Measurements from ENCODE around the gene CIPC.

Gene CIPC

DNA sequence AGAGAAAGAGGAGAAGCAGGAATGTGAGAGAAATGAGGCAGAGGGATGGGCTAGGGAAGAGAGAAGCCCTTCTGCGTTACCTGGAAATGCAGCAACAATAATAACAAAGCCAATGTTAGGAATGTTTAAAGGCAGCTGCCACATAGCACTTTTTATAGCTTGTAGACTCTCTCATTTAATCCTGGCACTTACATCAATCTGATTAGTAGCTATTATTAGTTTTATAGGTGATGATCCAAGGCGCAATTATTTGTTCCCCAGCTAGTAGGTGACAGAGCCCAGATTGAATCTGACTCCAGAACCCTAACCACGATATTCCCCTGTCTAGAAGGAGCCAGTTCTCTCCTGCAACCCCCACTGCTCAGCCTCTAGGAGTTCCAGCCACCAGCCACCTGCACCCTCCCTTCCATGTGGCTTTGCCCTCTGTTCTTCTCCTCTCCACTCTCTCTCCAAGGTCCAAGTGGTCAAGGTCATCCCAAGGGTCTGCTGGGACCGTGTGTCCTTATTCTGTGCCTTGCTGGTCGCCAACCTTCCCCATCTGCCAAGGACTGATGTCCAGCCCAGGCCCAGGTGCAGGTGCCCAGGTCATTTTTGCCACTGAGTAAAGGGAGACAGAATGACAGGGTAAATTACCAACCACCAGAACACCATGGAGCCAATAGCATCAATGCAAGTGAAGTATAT is 29.4 kb upstream of the CIPC start:
- in situ Hi-C loops (cut with HindIII; ENCODE audit: low sequenced_read_pairs): no loop called here

DNA sequence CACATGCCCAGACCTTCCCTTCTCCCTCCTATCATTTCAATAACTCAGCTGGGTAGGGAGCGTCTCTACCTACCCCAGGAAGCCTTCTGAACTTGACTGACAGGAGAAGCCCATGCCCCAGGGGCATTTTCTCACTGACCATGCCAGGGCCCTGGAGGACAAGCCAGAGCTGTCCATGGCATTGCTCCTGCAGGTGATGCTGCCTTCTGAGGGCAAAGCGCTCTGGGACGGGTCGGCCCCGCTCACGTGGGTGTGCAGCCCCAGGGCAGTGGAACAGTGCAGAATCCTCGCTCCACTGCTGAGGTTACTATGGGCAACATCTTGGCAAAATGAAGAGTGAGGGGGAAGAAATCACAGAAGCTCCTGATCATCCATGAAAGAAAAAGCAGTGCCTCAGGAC is 28.5 kb upstream of the CIPC start:
- in situ Hi-C loops (cut with HindIII; ENCODE audit: low sequenced_read_pairs): no loop called here

DNA sequence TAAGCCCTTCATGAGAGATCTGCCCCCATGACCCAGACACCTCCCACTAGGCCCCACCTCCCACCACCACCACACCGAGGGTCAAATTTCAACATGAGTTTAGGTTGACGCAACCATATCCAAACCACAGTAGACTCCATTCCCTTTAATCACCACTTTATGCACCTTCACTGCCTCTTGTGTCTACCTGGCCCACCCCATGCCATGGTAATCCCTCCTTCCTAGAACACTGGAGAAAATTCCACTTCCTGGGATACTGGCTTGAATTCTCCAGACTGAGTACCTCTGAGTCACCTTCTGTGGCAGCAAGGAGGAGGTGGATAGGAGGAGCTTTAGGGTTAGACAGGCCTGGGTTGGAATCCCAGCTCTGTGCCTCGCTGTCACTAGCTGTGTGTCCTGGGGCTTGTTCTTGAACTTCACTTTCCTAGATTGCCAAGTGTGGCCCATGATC is 26.1 kb upstream of the CIPC start:
- in situ Hi-C loops (cut with HindIII; ENCODE audit: low sequenced_read_pairs): no loop called here

DNA sequence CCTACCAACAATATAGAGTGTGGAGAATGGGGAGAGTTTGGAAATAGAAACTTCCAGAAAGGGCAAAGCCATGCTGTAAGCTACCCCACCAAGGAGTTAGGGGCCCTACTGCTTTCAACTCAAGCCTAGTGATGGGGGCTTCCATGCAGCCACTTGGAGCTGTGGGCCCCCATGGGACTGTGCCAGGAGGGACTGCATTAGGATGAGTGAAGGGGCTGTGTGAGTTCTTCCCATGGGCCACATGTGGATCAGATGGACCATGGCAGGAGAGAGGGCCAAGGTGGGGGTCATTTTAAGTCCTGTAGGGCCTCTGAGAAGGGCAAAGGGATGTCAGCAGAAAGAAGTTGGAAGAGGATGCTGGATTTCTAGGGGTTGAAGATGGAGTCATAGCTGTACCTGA is 23.1 kb upstream of the CIPC start:
- in situ Hi-C loops (cut with HindIII; ENCODE audit: low sequenced_read_pairs): loop anchor here (5.0 kb wide), 2 partner anchors 52 to 193 kb away; no protein-coding TSS in a partner anchor

DNA sequence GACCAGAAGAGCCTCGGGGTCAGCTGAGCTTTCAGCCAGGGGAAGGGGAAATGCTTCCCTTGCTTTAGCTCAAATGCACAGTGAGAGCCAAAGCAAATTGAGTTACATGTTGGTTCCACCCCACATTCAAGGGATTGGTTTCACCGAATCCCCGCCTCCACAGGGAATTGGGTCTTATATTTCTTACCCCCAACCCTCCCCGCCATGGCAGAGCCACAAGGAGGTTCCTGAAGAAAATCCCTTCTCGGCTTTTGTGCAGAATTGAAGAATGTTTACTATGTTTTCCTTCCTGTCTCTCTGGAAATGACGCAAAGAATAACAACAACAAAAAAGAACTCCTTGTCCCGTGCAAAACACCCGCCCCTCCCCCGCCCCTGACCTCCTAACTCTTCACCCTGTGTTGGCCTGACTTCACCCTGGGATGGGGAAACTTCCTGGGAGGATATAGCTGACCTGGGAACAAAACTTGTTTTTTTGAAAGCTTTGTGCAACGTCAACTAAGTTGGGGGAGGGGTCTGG is 21.9 kb upstream of the CIPC start:
- in situ Hi-C loops (cut with HindIII; ENCODE audit: low sequenced_read_pairs): loop anchor here (5.0 kb wide), 2 partner anchors 51 to 194 kb away; no protein-coding TSS in a partner anchor

DNA sequence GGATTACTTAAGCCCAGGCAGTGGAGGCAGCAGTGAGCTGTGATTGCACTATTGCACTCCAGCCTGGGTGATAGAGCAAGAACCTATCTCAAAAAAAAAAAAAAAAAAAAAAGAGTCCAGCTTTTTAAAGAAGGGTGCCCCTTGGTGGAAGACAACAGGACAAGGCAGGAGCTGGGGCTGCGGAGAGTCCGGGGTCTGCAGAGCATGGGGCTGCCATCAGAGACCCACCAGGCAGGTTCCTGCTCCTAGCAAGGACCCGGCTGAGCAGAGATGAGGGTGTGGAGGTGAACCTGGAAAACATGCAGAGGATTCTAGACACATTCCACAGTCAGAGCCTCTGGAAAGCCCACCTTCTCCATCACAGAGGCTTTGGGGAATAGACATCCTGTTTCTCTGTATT is 21.0 kb upstream of the CIPC start:
- in situ Hi-C loops (cut with HindIII; ENCODE audit: low sequenced_read_pairs): loop anchor here (5.0 kb wide), 2 partner anchors 50 to 195 kb away; no protein-coding TSS in a partner anchor

DNA sequence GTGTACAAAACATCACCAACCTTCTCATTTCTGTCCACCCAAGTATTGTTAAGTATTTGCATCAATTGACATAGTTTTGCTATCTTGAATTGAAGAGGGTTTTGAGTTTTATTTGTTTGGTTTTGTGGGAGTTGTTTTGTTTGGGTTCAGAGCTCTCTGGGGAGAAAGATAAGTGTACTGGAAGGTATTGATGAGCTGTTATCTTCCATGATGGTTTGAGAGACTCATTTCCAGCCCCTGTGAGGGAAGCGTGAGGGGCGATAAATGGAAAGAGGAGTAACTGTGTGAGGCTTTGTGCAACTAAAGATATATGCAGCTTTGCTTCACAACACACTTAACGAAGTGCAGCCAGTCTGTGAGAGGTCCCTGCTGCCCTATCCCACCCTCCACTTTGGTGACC is 15.7 kb upstream of the CIPC start:
- in situ Hi-C loops (cut with HindIII; ENCODE audit: low sequenced_read_pairs): no loop called here

DNA sequence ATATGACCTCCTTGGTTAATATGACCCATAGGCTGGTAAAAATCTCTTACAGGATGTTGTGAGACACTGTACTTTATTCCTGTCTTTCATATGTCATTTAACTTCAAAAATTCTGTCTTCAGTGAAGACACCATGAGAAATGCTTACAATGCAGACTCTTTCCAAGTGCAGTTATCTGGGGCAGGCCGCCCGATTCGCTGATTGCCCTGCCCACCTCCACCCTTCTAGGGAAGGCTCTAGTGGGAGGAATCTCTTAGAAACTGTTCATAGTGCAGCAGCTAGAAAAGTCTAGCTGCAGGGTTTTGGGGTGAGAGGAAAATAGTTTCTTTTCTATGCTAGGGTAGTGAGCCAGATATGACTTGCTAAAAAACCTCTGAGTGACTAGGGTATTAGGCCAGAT is 15.0 kb upstream of the CIPC start:
- in situ Hi-C loops (cut with HindIII; ENCODE audit: low sequenced_read_pairs): no loop called here

DNA sequence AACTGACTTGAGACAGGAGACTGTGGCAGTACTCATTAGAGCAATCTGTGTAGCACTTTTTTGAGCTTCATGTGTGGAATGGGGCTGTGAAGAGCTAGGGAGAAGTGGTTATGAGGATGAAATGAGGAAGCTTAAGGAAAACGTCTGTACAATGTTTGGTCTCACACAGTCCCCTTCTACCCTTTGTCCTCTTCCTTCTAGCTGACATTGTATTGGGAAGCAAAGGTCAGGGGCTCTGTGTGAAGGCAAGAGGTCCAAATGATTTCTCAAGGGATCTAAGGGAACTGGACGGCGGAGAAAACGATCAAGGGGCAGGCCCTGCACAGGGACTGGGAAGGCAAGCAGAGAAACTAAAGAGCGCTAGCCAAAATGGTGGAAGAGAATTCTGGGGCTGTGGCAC is 13.1 kb upstream of the CIPC start:
- in situ Hi-C loops (cut with HindIII; ENCODE audit: low sequenced_read_pairs): no loop called here

DNA sequence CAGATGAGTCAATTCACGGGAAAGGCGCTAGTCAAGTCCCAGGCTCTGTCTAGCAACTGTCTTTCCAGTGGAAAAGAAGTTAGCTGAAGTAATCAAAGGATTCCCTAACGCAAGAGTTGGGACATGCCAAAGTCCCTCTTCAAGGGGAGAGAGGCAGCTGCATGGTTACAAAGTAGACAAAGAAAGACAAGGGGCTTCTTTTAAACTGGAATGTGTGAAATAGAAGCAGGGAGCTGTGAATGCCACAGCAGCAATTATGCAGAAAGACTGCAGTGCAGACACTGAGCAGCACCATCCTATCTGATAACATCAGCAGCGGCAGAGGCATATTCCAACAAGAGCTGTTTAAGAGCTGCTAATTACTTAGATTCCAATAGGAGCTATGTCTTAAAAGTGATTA is 12.5 kb upstream of the CIPC start:
- in situ Hi-C loops (cut with HindIII; ENCODE audit: low sequenced_read_pairs): no loop called here

DNA sequence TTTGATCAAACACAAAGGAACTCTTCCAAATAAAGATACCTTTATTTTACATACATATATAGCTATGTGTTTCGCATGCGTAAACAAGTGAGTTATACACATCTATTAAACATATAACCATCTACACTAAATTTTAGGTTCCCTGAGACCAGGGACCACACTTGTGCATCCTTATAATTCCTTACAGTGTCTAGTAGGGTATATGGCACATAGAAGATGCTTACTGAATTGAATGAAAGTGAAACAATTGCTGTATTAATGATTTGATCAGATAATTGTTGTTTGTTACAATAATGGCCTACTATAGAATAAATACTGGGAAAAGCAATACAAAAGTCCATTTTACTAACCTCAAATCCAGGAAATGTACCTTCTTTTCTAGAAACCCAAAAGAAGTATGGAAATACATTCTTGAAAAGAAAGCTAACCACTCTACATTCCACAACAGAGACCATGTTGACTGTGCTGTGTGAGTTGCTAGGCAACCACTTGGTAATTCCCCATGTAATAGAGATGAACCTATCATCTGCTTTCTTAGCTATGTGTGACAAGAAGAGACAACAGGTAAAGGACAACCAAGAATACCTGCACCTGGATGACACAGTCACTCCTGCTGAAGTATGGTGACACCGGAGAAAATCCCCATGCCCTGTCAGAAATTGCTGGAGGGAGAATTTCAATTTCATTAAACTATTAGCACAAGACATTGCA is 11.9 kb upstream of the CIPC start:
- in situ Hi-C loops (cut with HindIII; ENCODE audit: low sequenced_read_pairs): no loop called here

DNA sequence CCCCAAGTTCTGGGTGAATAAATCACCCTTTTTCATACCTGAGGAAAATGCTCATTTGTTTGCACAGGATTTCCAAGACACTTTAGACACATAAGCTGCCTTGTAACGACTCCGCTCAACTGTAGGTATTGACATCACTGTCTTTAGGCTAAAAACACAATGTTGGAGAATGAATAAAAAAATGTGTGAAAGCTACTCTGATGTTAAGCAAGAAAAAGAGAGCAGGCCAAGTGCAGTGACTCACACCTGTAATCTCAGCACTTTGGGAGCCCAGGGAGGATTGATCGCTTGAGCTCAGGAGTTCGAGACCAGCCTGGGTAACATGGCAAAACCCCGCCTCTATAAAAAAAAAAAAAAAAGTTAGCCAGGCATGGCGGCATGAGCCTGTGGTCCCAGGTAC is 11.1 kb upstream of the CIPC start:
- in situ Hi-C loops (cut with HindIII; ENCODE audit: low sequenced_read_pairs): no loop called here

DNA sequence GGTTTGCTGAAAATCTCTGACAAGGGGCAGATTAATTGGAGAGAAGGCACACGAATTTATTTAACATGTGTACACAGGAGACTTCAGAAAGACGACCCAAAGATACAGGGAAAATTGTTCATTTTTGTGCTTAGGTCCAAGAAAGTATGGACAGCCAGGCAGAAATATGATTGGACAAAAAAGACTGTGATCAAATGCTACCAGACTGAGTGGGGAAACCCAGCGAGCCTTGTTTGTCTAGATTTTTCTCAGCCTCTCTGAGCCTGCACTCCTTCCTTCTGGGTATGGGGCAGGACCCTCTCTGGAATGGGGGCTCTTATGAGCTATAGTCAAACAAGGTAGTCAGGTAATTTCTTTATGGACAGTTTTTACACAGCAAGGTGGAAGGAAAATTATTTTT is 10.4 kb upstream of the CIPC start:
- in situ Hi-C loops (cut with HindIII; ENCODE audit: low sequenced_read_pairs): no loop called here

DNA sequence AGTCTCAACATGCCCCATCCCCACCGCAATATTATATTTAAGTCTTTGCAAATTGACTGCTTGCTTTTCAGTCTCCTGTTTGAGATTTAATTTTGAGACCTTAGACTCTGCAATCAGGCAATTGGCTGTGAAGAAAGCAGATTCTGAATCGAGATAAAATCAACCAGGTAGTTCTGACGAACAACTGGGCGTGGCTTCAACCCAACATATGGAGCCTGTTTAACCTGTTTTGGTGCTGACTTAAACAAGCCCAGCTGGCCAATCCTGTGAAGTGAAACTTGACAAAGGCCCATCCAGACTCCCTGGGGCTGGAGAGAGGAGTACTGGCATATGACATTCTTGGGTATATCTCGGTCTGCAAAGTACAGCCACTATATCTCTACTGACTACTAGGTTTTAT is 9.8 kb upstream of the CIPC start:
- in situ Hi-C loops (cut with HindIII; ENCODE audit: low sequenced_read_pairs): no loop called here

DNA sequence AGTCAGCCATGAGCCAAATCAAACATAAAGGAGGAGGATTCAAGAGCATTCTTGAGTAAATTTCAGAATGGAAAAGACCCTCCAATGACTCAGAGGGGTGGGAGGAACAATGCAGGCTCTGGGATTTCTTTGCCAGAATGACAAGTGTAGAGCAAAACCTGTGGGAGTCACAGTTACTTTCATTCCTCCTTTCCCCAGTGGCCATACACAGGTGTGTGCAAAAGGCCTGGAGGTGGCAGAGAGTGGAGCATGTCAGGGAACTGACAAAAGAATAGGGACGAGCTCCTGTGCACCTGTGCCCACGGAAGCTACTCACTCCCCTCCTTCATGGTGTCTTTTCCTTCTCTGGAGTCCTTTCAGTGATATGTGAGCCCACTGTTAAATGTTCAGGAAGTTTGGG is 9.4 kb upstream of the CIPC start:
- in situ Hi-C loops (cut with HindIII; ENCODE audit: low sequenced_read_pairs): no loop called here

DNA sequence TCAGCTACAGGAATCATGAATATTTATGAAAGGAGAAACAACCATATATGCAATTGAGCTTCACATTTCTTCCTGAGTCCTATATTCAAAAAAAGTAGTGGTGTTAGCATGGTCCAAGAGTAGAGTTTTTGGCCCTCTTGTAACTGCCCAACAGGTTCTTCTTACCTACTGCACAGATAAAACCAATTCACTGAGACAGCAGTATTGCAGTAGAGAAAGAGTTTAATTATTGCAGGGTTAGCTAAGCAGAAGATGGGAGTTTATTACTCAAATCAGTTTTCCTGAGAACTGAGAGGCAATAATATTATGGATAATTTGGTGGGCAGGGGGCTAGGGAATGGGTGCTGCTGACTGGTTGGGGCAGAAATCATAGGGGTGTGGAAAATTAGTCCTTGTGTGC is 6.5 kb upstream of the CIPC start:
- in situ Hi-C loops (cut with HindIII; ENCODE audit: low sequenced_read_pairs): no loop called here

DNA sequence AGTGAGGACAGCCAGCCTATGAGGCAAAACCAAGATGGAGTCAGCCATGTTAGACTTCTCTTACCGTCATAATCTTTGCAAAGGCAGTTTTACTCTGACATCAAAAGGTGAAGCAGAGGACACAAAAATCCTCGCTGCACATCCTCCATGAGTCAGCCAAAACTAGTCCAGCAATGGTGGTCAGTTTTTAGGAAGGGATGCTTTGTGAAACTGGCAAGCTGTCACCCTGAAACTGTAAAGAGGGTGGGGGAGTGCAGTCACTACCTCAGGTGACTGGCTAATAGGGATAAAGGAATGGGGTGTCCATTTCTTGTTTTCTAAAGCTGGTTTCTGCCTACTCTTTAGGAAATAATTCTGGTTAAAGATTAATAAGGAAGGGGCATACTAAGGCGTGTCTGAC is 5.4 kb upstream of the CIPC start:
- in situ Hi-C loops (cut with HindIII; ENCODE audit: low sequenced_read_pairs): no loop called here

DNA sequence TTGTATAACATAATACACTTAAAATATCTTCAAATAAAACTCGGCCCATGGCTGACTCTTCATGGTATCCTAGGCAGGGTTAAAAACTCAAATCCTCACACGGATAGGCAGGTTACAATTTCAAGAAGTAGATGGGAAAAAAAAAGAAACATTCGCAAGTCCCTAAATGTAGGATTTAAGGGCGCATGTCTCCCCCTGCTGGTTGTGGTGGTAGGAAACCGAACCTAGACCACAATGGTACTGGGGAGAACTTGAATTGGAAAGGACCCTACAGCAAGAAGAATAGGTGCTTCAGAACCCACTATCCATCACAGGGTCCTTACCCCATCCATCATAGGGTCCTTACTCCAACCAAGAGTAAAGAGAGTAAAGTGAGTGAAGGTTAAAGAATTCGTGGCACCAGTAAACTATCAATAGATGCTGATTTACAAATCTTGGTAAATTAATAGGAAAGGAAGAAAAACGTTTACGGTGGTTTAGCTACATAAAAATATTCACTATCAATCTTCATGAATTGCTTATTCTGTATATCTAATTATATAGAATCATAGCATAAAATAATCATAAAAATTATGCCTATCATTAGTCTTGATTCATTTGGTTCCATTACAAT is 3.3 kb upstream of the CIPC start:
- in situ Hi-C loops (cut with HindIII; ENCODE audit: low sequenced_read_pairs): no loop called here

DNA sequence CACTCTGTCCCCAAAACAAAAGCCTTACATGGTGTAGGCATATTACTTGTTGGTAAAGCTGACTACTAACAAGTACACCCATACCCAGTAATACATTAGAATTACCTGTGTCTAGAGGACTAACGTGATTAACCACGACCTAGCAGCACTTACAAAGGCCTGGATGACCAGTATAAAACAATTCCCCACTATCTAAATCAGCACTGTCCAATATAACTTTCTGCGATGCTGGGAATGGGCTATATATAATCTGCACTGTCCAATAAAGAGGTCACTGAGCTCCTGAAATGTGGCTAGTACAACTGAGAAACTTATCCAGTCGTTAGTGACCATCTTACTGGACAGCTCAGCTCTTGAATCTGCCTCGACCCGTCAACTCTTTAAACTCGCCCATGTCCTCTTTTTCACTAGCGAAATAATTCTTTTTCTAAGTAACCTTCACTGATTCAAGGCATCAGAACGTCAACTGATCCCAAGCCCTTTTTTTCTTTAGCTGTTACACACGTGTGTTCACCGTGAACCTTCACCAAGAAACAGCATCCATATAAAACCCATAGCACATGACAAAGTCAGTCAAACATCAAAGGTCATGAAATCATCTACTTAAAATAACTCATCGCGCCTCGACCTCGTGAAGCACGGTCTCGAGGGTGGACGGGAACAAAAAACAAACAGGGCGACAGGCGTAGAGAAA is 905 bp upstream of the CIPC start:
- in situ Hi-C loops (cut with HindIII; ENCODE audit: low sequenced_read_pairs): no loop called here

DNA sequence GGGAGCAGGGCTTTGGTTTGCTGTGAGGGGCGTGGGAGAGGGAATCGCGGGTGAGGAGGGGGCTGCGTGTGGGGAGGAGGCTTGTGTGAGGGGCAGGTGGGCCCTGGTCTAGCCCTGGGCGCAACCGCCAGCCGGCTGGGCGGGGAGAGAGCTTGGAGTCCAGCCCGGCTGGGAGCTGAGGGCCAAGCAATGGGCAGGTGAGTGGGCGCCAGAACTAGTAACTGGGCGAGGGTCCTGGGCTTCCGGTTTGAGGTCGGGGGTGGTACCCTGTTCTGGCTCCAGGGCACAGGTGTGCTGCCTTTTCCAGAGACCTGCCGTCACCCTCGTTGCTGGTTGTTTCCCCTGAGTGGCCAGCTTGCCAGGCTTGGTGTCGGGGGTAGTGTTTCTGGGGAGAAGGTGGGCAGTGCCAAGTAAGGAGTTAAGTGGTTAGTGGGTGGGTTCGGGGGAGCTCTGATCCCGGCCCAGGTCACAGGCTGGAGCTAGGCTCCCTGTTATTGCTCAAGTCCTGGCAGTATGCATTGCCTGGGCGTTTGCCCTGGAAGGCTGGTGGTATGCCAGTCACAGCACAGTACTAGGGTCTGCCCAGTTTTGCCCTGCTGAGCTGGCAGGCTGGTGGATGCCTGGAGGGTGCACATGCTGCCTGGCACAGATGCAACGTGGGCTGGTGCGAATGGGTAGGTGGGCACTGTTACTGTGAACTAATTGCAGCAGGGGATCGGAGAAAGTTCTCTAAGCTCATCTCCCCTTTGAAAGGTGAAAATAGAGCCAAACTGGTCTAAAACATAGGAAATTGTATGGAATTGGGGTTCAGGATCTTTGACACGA is 683 bp downstream of the CIPC start:
- in situ Hi-C loops (cut with HindIII; ENCODE audit: low sequenced_read_pairs): no loop called here

Data from endothelial cell of hepatic sinusoid (primary cell).